Osteocyte (in vitro differentiated cells): ENCODE results near the gene SPDYE1. TPM values are rescaled to one million over a fixed set of nuclear protein-coding genes. Genes with fewer than 3 reads are reported as not detected.

Source experiments
- DNase-seq: peaks from one replicate; pipeline ENCODE4 v3.0.0; 2021; ENCODE audit warnings: mixed read lengths; ENCODE audit not compliant: unreplicated experiment; ENCODE audit errors: extremely low spot score
- H3K27ac Mint-ChIP-seq: one replicate; pipeline ENCODE4 v1.8.0; 2021; ENCODE audit warnings: mild to moderate bottlenecking, mixed read lengths; ENCODE audit not compliant: unreplicated experiment
- H3K27me3 Mint-ChIP-seq: one replicate; pipeline ENCODE4 v1.8.0; 2021; ENCODE audit warnings: mixed read lengths; ENCODE audit not compliant: unreplicated experiment
- H3K36me3 Mint-ChIP-seq: one replicate; pipeline ENCODE4 v1.8.0; 2021; ENCODE audit warnings: mixed read lengths; ENCODE audit not compliant: unreplicated experiment
- H3K4me1 Mint-ChIP-seq: one replicate; pipeline ENCODE4 v1.8.0; 2021; ENCODE audit warnings: mixed read lengths; ENCODE audit not compliant: unreplicated experiment
- H3K4me3 Mint-ChIP-seq: one replicate; pipeline ENCODE4 v1.8.0; 2021; ENCODE audit warnings: mild to moderate bottlenecking, moderate library complexity, mixed read lengths; ENCODE audit not compliant: unreplicated experiment
- H3K9me3 Mint-ChIP-seq: one replicate; pipeline ENCODE4 v1.8.0; 2021; ENCODE audit warnings: mixed read lengths; ENCODE audit not compliant: unreplicated experiment
- total RNA-seq: library from RNA; stranded (reverse); gene quantifications from 2 replicates; pipeline ENCODE4 v1.2.1, GENCODE V29; 2021
- TF ChIP-seq, protein P1 (sequence below): fragments of 200-600 bp; sonication (generic); IDR thresholded peaks from 2 replicates; pipeline ENCODE4 v1.5.0; 2021; ENCODE audit warnings: antibody characterized with exemption, mild to moderate bottlenecking, moderate library complexity

The SPDYE1 gene
- total RNA-seq, 1 donor from 2014 or later, result not detected

DNA sequence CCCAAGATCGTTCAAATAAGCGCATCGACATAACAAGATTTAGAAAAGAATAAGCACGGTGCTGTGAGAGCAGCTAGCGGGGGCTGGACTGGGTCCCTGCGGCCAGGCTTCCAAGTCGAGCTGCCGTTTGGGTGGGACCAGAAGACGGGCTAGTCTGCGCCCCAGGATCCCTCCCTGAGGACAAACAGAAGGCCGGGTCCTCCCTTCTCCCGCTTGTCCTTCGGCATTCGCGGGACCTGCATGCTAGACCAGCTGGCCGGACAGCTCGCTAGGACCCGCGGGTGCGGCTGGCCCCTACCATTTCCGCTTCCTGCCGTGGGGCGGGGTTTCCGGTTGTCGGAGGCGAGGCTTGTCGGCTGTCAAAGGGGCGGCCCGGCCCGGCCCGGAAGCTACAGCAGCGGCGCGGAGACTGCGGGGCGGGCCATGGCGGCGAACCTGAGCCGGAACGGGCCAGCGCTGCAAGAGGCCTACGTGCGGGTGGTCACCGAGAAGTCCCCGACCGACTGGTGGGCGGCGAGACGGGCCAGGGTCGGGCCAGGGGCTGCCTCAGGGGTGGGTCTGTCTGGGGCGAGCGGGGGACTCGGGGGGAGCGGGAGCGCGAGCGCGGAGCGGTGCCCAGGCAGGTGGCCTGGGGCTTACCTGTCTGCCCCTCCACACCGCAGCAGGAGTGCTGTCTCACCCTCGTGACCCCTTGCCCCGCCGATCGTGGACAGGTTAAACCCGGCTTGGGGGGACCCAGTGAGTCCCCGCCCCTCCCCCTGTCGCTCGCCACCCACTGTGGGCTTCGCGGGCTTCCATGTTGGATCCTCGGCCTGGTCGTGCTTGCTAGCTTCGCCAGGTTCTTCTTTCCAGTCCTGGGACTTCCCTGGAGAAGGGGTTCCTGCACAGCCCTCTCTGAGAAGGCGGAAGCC lies 46.9 kb downstream of the SPDYE1 start, which contains the start of gene DBNL:
TSS of gene DBNL (plus strand) at position 388 of the 911 bp plus-strand sequence. CDS start at position 424, 36 bp downstream.
- H3K9me3 Mint-ChIP-seq, result no peaks in the 10 kb centered on the region
- H3K27ac Mint-ChIP-seq, result peak within 1 kb of the TSS; percentile 65
- TF ChIP-seq, protein P1, sequence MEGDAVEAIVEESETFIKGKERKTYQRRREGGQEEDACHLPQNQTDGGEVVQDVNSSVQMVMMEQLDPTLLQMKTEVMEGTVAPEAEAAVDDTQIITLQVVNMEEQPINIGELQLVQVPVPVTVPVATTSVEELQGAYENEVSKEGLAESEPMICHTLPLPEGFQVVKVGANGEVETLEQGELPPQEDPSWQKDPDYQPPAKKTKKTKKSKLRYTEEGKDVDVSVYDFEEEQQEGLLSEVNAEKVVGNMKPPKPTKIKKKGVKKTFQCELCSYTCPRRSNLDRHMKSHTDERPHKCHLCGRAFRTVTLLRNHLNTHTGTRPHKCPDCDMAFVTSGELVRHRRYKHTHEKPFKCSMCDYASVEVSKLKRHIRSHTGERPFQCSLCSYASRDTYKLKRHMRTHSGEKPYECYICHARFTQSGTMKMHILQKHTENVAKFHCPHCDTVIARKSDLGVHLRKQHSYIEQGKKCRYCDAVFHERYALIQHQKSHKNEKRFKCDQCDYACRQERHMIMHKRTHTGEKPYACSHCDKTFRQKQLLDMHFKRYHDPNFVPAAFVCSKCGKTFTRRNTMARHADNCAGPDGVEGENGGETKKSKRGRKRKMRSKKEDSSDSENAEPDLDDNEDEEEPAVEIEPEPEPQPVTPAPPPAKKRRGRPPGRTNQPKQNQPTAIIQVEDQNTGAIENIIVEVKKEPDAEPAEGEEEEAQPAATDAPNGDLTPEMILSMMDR, result no peak
- H3K27me3 Mint-ChIP-seq, result no peaks in the 10 kb centered on the region
- H3K4me1 Mint-ChIP-seq, result peaks cover 26% of the 10 kb centered on the region
- peak; percentile 97 for DNase-seq
- no peaks in the 10 kb centered on the region for H3K36me3 Mint-ChIP-seq
- peak within 1 kb of the TSS; percentile 82 for H3K4me3 Mint-ChIP-seq

DNA sequence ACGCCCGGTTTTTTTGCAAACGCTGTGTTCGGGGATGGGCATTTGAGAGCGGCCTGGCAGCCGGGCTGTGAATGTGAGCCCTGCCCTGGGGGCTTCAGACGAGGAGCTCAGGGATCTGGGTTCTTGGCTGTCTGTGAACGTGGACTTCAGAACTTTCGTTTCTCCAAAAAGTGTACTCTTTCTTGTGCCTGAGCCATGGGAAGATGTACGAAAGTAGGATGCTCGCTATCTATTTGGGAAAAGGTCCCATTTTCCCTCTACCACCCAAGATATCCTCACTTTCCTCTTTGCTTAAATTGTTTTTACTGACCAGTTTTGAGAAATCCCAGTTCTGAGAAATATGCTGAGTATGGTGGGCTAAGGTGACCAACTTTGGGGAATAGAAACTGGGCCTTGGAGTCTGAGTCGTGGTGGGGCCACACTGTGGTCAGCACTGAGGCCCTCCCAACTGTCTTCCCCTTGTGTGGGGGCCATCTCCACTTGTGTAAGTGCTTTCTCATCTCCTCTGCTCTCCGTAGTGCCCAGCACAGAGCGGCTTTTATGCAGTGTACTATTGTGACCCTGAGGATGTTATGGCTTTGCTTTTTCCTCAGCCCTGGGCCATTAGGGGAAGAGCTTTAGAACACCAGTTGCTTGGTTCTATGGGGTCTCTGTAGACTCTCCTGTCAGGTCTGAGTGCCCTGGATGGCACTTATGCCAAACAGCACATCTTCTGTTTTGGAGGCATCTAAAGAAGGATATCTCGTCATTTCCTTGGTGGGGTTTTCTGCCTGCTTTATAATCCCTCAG lies 47.7 kb downstream of the SPDYE1 start:
- Mint-ChIP-seq H3K27ac (peak overlapping the region; percentile 65), H3K4me1 (peaks cover 26% of the 10 kb centered on the region), H3K9me3 (no peaks in the 10 kb centered on the region), H3K36me3 (peaks cover 3% of the 10 kb centered on the region), H3K4me3 (peak overlapping the region; percentile 82), H3K27me3 (no peaks in the 10 kb centered on the region)
- TF ChIP-seq, protein P1, result no peak
- no peak for DNase-seq

DNA sequence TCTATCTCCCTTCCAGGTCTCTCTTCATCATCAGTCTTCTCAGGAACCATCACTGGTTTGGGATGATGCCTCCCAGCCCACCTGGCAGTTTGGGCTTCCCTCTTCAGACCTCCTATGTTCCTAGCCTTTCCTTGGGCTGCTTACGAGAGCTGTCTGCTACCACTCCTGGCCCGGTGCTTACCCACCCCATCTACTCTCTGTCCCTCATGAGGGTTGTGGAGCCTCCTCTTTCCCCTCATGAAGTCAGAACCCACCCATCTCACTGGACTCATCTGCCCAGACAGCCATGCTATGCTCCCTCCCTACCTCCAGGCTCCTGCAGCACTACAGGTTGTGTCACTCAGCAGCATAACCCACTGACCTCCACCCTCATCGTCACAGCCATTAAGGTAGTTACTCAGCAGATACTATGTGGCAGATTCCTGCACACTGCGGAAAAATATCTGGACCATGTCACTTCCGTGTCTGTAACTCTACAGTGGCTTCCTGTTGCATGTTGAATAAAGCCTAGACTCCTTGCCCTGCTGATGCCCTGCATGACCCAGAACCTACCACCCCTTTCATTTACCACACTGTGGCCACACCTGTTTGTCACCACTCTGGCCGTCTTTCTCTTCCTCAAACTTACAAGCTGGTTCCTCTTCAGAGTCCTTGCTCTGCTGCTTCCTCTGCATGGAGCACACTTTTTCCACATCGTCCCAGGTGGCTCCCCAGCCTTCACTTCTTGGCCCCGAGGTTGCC lies 48.8 kb downstream of the SPDYE1 start:
- TF ChIP-seq, protein P1, result no peak
- peak overlapping the region; percentile 35 for H3K27ac Mint-ChIP-seq
- H3K4me3 Mint-ChIP-seq, result peak overlapping the region; percentile 82
- H3K9me3 Mint-ChIP-seq, result no peaks in the 10 kb centered on the region
- peaks cover 9% of the 10 kb centered on the region for H3K36me3 Mint-ChIP-seq
- H3K27me3 Mint-ChIP-seq, result no peaks in the 10 kb centered on the region
- DNase-seq, result no peak
- H3K4me1 Mint-ChIP-seq, result peaks cover 26% of the 10 kb centered on the region

DNA sequence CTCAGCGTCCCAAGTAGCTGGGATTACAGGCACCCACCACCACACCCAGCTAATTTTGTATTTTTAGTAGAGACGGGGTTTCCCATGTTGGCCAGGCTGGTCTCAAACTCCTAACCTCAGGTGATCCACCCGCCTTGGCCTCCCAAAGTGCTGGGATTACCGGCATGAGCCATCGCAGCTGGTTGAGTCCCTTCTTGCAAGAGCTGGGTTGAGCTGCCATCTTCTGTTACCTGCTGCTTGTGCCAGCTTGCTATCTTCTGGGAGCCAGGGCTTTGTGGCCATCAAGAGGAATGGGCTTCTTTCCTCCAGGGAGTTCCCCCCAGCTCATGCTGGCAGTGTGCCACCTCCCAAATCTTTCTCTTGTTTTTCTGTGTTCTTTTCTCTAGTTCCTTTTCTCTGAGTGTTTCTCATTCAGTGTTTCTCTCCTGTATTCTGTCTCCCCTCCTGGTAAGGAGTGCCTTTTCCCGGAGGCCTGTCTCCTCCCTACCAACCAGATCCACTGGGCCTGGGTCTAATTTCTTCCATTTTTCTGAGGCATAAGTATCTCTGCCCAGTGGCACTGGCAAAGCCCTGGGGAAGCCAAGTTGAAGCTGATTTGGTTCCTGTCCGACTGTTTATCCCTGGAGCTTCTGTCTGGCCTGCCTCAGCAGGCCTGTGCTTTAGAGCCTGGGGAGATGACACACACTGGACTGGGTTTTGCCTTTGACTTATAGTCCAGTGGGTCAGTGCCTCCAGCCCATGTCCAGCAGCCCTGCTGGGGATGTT lies 50.5 kb downstream of the SPDYE1 start:
- TF ChIP-seq, protein P1, result no peak
- DNase-seq, result no peak

More for the DNA sequence above, 50.5 kb downstream of the SPDYE1 start:
- no peaks in the 10 kb centered on the region for H3K27me3 Mint-ChIP-seq
- H3K36me3 Mint-ChIP-seq, result peaks cover 16% of the 10 kb centered on the region
- H3K4me1 Mint-ChIP-seq, result peaks cover 26% of the 10 kb centered on the region
- H3K9me3 Mint-ChIP-seq, result no peaks in the 10 kb centered on the region
- H3K27ac Mint-ChIP-seq, result no peak overlapping the region
- no peak overlapping the region for H3K4me3 Mint-ChIP-seq
